GM12872 (cell line): ENCODE data around the gene MAPKAPK2.

ENCODE experiments used
- CTCF ChIP-seq: IDR thresholded peaks from 3 replicates; pipeline ENCODE4 v1.5.1; 2011; ENCODE audit warnings: low read depth, mild to moderate bottlenecking, low read length, moderate library complexity; ENCODE audit not compliant: insufficient read depth

Gene MAPKAPK2

GRCh38 chr1:206728697-206728987, 43.9 kb downstream of the MAPKAPK2 start:
- no peak for TF ChIP-seq CTCF

GRCh38 chr1:206729050-206729449, 44.3 kb downstream of the MAPKAPK2 start:
- no peak for TF ChIP-seq CTCF

- TF ChIP-seq CTCF: no peak
Measured at GRCh38 chr1:206729507-206729906, 44.8 kb downstream of the MAPKAPK2 start.

- no peak for TF ChIP-seq CTCF
Measured at GRCh38 chr1:206732508-206732907, 47.8 kb downstream of the MAPKAPK2 start.

- TF ChIP-seq CTCF: no peak
Measured at GRCh38 chr1:206732992-206733391, 48.3 kb downstream of the MAPKAPK2 start.

- TF ChIP-seq CTCF: peak; percentile 99
Measured at GRCh38 chr1:206734499-206735142, 49.9 kb downstream of the MAPKAPK2 start.

GRCh38 chr1:206735553-206736031, 50.9 kb downstream of the MAPKAPK2 start:
- TF ChIP-seq CTCF: no peak
